Measurements from ENCODE around the gene CEP350.

- TF ChIP-seq CTCF (IDR thresholded peaks at IDR 0.05; ENCODE audit: low read length) (no peak), EZH2 (IDR thresholded peaks at IDR 0.05; ENCODE audit: borderline replicate concordance, low read length) (no peak)
These were observed 21.4 kb upstream of the CEP350 start for GRCh38 chr1:179933219-179933618.
